ENCODE data around the gene OSCP1.

The OSCP1 gene

DNA sequence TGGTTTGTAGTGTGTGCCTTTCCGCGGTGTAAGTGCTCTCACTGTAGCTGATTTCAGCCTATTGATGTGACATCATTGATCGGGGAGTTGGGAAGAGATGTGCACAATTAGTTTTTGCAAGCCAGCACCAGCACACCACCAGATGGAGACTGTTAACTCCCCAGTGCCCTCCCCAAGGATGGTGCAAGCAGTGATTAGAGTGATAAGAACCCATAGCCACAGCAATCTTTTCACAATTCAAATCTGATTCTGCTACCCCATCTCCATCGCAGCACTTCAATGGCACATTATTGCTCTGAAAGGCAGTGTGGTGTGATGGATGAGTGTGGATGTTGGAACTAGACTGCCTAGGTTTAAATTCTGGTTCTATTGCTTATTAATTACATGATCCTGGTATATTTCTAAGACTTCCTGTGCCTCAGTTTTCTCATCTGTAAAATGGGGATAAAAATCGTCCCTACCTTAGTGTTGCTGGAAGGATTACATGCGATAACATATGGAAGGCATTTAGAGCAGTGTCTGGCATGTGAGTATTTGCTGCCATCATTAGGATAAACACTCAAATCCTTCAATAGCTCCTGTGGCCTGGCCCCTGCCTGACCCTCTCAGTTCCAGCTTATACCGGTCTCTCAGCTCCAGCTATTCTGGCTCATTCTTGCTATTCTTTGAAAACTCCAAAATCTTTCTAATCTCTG lies 25.8 kb upstream of the OSCP1 start:
- no peak overlapping the region for H3K4me3 Mint-ChIP-seq
- no peak for DNase-seq
- no peaks in the 10 kb centered on the region for H3K9me3 Mint-ChIP-seq
- H3K4me1 Mint-ChIP-seq = peaks cover 55% of the 10 kb centered on the region
- peak overlapping the region; percentile 69 for H3K27ac Mint-ChIP-seq
- TF ChIP-seq, protein P1, sequence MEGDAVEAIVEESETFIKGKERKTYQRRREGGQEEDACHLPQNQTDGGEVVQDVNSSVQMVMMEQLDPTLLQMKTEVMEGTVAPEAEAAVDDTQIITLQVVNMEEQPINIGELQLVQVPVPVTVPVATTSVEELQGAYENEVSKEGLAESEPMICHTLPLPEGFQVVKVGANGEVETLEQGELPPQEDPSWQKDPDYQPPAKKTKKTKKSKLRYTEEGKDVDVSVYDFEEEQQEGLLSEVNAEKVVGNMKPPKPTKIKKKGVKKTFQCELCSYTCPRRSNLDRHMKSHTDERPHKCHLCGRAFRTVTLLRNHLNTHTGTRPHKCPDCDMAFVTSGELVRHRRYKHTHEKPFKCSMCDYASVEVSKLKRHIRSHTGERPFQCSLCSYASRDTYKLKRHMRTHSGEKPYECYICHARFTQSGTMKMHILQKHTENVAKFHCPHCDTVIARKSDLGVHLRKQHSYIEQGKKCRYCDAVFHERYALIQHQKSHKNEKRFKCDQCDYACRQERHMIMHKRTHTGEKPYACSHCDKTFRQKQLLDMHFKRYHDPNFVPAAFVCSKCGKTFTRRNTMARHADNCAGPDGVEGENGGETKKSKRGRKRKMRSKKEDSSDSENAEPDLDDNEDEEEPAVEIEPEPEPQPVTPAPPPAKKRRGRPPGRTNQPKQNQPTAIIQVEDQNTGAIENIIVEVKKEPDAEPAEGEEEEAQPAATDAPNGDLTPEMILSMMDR (IDR thresholded peaks at IDR 0.05) = no peak
- no peaks in the 10 kb centered on the region for H3K36me3 Mint-ChIP-seq (ENCODE audit: low read depth)
- peaks cover 21% of the 10 kb centered on the region for H3K27me3 Mint-ChIP-seq (ENCODE audit: low read depth, poor library complexity)

DNA sequence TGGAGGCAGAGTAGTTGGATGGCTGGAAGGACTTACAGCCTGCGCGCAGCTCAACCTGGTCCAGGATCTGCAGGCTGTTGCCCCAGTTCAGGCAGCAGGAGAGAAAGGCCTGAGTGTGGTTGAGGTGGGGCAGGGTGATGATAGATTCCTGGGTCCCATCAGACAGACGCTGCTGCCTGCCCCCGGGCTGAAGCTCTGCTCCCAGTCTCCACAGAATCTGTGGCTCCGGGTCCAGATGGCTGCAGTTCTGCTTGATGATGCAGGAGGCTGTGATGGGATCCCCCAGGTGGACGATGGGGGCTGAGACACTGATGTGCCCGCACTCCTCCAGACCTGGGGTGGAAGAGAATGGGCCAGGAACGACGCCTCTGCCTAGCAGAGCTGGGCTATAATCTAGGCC lies 25.1 kb upstream of the OSCP1 start:
- no peak for DNase-seq

DNA sequence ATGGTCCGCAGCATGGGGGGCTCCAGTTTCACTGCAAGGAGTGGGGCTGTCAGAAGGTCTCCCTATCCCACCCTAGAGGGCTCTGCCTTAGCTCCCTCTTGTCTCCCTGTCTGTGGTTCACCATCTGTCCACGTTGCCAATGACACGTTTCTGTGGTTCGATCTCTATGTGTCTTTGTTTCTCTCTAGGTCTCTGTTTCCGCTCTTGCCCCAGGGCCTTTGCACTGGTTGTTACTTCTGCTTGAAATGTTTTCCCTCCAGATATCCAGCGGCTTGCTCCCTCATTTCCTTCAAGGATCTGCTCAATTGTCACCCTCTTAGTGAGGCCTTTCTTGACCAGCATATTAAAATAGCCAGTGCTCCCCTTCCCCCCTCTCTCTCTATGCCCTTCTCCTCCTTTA lies 22.4 kb upstream of the OSCP1 start:
- no peaks in the 10 kb centered on the region for H3K9me3 Mint-ChIP-seq
- H3K36me3 Mint-ChIP-seq (ENCODE audit: low read depth) = no peaks in the 10 kb centered on the region
- peaks cover 70% of the 10 kb centered on the region for H3K4me1 Mint-ChIP-seq
- TF ChIP-seq, protein P1 (IDR thresholded peaks at IDR 0.05) = no peak
- no peak for DNase-seq
- peak overlapping the region; percentile 60 for H3K27ac Mint-ChIP-seq
- no peak overlapping the region for H3K4me3 Mint-ChIP-seq
- H3K27me3 Mint-ChIP-seq (ENCODE audit: low read depth, poor library complexity) = peaks cover 8% of the 10 kb centered on the region

More for the DNA sequence above, 25.1 kb upstream of the OSCP1 start:
- H3K4me3 Mint-ChIP-seq = no peak overlapping the region
- no peaks in the 10 kb centered on the region for H3K36me3 Mint-ChIP-seq (ENCODE audit: low read depth)
- H3K27ac Mint-ChIP-seq = peak overlapping the region; percentile 83
- H3K27me3 Mint-ChIP-seq (ENCODE audit: low read depth, poor library complexity) = peaks cover 17% of the 10 kb centered on the region
- TF ChIP-seq, protein P1 (IDR thresholded peaks at IDR 0.05) = no peak
- H3K4me1 Mint-ChIP-seq = peaks cover 61% of the 10 kb centered on the region
- no peaks in the 10 kb centered on the region for H3K9me3 Mint-ChIP-seq

DNA sequence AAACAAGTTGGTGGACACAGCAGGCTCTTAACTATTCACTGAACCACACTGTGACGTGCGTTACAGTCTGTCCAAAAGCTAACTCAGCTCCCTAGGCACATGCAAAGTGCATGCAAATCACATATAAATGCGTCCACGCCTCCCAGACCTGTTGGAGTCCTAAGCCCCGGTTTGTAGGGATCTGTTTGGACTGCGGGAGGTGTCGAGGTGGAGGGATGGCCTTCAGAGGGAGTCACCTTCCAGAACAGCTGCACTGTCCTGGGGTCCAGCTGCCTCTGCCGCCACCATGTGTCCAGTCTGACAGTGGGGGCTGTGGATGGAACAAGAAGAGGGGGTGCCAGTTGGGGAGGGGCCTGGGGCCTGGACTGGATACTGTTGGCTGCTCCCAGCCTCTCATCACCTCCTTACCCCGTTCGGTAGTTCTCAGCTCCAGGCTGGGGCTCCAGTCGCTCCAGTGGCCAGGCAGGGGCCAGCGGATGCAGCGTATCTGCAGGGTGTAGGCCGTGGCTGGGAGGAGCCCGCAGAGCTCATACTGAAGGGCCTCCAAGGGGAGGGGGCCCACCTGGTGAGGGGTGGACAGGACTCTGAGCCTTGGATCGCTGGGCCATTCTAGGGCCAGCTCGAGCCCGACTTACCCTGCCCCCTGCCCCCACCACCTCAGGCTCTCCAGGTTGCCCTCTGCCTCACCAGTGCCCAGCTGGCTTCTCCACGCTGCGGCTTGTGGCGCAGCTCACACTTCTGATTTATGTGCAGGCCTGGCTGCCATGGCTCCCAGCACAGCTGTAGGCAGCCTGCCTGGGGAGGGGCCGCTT lies 21.8 kb upstream of the OSCP1 start:
- H3K4me3 Mint-ChIP-seq = no peak overlapping the region
- TF ChIP-seq, protein P1 (IDR thresholded peaks at IDR 0.05) = no peak
- H3K36me3 Mint-ChIP-seq (ENCODE audit: low read depth) = no peaks in the 10 kb centered on the region
- peak; percentile 25 for DNase-seq
- H3K27me3 Mint-ChIP-seq (ENCODE audit: low read depth, poor library complexity) = peaks cover 8% of the 10 kb centered on the region
- no peaks in the 10 kb centered on the region for H3K9me3 Mint-ChIP-seq
- peak overlapping the region; percentile 39 for H3K27ac Mint-ChIP-seq
- peaks cover 76% of the 10 kb centered on the region for H3K4me1 Mint-ChIP-seq

DNA sequence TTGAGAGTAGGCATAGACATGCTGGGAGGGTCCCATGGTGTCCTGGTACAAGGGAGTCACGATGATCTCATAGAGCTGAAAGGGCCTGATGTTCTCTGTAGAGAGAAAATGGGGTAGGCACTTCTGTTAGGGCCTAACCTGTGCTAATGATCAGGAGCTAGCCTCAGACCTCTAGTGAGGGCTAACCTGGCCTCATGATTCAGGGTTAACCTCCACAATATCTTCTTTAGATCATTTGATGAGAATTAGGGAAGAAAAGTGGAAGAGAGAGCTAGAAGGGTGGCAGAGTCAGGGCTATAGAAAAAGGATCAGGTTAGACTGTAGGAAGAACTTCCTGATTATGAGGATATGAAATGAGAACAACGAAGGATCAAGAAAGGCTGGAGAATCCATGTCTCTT lies 18.9 kb upstream of the OSCP1 start:
- Mint-ChIP-seq H3K4me3 (no peak overlapping the region), H3K27me3 (ENCODE audit: low read depth, poor library complexity) (peaks cover 8% of the 10 kb centered on the region), H3K9me3 (no peaks in the 10 kb centered on the region), H3K36me3 (ENCODE audit: low read depth) (no peaks in the 10 kb centered on the region), H3K27ac (no peak overlapping the region), H3K4me1 (peaks cover 77% of the 10 kb centered on the region)
- TF ChIP-seq, protein P1 (IDR thresholded peaks at IDR 0.05) = no peak
- DNase-seq = no peak
